ENCODE results near the gene PAQR5.

- TF ChIP-seq CTCF (IDR thresholded peaks at IDR 0.05; ENCODE audit: insufficient read depth, low read depth, low read length) (no peak), EZH2 (IDR thresholded peaks at IDR 0.05; ENCODE audit: insufficient read depth, low read length) (peak; percentile 38)
Measured at GRCh38 chr15:69299451-69299886, 757 bp downstream of the PAQR5 start.

Measured in astrocyte (in vitro differentiated cells and primary cell).